GM18526 (cell line): ENCODE results near the gene RAB17.

Experiments used
- POLR2A ChIP-seq: IDR thresholded peaks from 3 replicates; pipeline ENCODE4 v1.6.1; 2011; ENCODE audit not compliant: insufficient read length; ENCODE audit errors: extremely low read depth

RAB17 gene

DNA sequence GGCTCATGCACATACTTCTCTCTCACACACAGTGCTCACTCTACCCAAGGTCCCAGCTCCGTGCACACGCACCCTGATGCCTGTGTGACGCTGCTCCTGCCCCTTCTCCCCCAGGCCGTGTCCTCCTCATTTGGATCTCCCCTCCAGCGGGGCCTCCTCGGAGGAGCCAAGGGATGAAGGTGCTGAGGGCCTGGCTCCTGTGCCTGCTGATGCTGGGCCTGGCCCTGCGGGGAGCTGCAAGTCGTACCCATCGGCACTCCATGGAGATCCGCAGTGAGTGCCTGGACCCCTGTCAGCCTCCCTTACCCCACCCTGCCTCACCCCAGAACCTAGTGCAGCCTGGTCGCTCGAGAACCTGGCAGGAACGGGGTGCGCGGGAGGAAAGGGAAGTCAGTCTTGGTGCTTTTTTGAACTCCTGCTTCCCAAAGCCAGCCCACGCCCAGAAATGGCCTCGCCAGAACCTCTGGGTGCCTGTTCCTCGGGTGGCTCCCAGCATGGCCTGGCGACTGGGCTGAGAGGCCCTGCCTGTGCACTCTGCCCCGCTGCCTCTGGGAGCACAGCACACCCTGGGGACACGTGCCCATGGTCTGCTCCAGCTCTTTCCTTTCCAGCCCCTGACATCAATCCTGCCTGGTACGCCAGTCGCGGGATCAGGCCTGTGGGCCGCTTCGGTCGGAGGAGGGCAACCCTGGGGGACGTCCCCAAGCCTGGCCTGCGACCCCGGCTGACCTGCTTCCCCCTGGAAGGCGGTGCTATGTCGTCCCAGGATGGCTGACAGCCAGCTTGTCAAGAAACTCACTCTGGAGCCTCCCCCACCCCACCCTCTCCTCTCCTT, 23.9 kb downstream of the RAB17 start, which contains the start of gene PRLH:
TSS of gene PRLH (plus strand) at position 174 of the 835 bp plus-strand sequence. CDS start at position 174, 0 bp downstream.
- TF ChIP-seq POLR2A, result no peak

DNA sequence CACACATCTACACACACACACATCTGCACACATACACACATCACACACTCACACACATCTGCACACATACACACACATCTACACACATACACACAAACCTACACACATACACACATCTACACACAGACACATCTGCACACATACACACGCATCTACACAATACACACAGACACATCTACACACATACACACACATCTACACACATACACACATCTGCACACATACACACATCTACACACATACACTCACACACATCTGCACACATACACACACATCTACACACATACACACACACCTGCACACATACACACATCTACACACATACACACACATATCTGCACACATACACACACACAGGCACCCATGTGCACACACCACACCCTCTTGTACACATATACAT, 24.6 kb downstream of the RAB17 start:
- TF ChIP-seq POLR2A, result no peak

DNA sequence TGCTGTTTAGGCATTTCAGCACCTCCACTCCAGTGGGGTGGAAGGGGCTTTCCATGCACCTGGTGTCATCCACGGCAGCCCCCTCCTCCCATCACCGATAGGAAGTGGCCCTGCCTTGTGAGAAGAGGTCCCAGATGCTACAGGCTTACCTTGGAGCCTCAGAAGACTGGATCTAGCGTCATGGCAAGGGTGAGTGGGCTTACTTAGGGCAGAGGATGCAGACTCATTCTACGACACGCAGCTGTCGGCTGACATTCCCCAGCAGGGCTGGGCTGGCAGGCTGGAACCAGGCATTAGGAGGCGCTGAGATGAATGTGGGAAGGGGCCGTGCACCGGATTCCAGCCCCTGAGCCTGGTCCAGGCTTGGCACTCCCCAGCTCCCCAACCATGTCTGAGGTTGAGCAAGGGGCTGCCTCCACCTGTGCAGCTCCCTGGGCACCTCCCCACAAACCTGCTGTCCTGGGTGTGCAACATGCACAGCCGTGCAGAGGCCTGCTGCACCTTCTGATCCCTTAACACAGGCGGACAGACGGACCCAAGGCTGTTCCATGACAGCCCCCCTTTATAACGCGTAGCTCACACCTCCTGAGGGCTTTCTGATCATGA, 25.9 kb downstream of the RAB17 start:
- TF ChIP-seq POLR2A, result no peak

GRCh38 chr2:237563816-237564215, 26.7 kb downstream of the RAB17 start:
- TF ChIP-seq POLR2A, result no peak

DNA sequence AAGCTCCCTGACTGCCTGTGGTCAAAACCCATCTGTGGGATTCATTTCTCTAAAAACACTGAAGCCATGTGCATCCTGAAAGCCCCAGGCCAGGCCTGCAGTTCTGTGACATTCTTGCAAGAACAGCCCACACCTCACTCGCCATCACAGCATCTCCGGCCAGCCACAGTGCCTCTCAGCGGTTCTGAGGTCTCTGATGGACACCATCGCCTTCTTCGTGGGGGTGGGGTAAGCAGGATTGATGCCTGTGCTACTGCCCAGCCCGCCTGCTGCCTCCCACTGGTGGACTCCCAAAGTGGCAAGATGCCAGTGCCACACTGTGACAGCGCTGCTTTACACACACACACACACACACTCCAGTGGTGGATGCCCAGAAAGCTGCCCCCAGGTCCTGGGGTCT, 29.3 kb downstream of the RAB17 start:
- TF ChIP-seq POLR2A, result no peak

DNA sequence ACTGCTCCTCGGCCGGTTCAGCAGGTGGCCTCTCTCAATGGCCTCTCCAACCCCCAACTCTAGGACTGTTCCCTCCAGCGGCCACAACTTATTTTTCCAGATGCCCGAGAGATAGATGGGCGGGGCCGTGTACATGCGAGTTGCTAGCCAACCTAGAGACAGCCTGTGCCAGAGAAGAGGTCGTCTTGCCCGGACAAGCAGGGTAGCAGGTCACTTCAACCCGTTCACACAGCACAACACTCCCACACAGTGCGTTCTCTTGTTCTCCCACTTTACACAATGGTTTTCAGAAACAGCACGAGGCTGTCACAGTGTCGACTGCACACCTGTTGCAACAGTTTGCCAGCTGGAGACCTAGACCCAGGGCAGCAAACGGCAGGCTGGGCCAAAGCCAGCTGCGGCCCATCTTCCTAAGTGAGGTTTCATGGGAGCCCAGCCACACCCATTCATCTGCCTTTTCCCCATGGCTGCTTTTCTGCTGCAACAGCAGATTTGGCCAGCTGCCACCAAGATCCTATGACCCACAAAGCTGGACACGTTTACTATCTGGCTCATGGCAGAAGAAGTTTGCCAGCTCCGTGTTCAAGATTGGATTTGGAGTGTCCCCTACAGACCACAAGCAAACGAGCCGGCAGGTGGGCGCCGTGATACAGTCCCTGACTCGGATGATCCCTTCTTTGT, 31.4 kb downstream of the RAB17 start:
- TF ChIP-seq POLR2A, result no peak

- no peak for TF ChIP-seq POLR2A
Observed at GRCh38 chr2:237557633-237558015, 32.9 kb downstream of the RAB17 start.

- no peak for TF ChIP-seq POLR2A
Observed at GRCh38 chr2:237556773-237557632, 33.5 kb downstream of the RAB17 start.

- no peak for TF ChIP-seq POLR2A
Observed at GRCh38 chr2:237555560-237555959, 35.0 kb downstream of the RAB17 start.

GRCh38 chr2:237553948-237554347, 36.6 kb downstream of the RAB17 start:
- no peak for TF ChIP-seq POLR2A

DNA sequence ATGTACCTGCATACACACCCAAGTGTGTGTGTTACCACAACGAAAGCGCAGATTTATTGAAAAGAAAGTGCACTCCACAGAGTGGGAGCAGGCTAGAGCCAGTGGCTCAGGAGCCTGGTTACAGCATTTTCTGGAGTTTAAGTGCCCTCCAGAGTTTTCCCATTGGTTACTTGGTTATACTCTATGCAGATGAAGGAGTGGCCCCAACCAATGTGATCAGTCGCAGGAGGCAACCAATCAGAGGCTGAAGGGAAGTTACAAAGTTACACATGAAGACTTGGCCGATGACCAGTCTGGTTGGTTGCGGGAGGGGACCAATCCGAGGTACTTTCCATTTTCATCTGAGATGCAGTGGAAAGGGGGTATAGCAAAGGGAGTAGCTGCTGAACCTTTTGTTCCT, 37.6 kb downstream of the RAB17 start:
- no peak for TF ChIP-seq POLR2A

GRCh38 chr2:237551071-237551574, 39.4 kb downstream of the RAB17 start:
- TF ChIP-seq POLR2A, result no peak

- TF ChIP-seq POLR2A, result no peak
Observed at GRCh38 chr2:237549643-237550415, 40.7 kb downstream of the RAB17 start.

DNA sequence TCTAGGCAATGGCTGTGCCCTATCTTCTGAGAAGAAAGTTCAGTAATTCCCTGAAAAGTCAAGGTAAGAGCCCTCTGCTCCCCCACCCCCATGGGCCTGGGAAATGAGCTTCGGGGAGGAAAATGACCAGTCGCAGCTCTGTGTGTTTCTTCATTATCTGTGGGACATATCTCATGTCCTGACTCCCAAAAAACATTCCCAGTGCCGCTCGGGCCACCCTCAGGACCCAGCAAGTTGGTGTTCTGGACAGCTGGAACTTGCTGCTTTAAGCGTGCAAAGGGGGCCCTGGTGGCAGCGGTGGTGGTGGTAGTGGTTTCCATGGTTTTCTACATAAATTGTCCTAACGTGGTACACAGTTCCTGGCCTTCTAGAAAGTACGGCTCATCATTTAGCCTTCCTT, 41.3 kb downstream of the RAB17 start:
- TF ChIP-seq POLR2A, result no peak
